Suprapubic skin (tissue), 4 donors: ENCODE measurements around the gene SEC14L2. TPM values are rescaled to one million over a fixed set of nuclear protein-coding genes. Genes with fewer than 3 reads are reported as not detected.

Experiments used
- DNase-seq, 2 donors: peaks; one replicate each; pipeline ENCODE4 v3.0.0-alpha.2; 2019; ENCODE audit warnings: low spot score in 2 of 2
- H3K27ac ChIP-seq: fragments of 200-600 bp; sonication (generic); one replicate; pipeline ENCODE4 v1.5.1; 2019
- H3K27me3 ChIP-seq: fragments of 200-600 bp; sonication (generic); one replicate; pipeline ENCODE4 v1.5.1; 2019
- H3K36me3 ChIP-seq: fragments of 200-600 bp; sonication (generic); one replicate; pipeline ENCODE4 v1.5.1; 2019
- H3K4me1 ChIP-seq: fragments of 200-600 bp; sonication (generic); one replicate; pipeline ENCODE4 v1.5.1; 2019
- H3K4me3 ChIP-seq: fragments of 200-600 bp; sonication (generic); one replicate; pipeline ENCODE4 v1.5.1; 2019; ENCODE audit warnings: mild to moderate bottlenecking
- H3K9me3 ChIP-seq: fragments of 200-600 bp; sonication (generic); one replicate; pipeline ENCODE4 v1.5.1; 2019
- CTCF ChIP-seq, 2 donors: fragments of 200-600 bp in 1 of 2; fragments of 450-650 bp in 1 of 2; sonication (generic) in 1 of 2; IDR thresholded peaks; one replicate each; pipeline ENCODE4 v1.5.1; 2016 to 2019; ENCODE audit warnings: antibody characterized with exemption in 2 of 2, mild to moderate bottlenecking in 1 of 2, moderate library complexity in 1 of 2
- EP300 ChIP-seq: sonication (generic); formaldehyde crosslinking; IDR thresholded peaks from one replicate; pipeline ENCODE4 v1.6.1; 2017; ENCODE audit warnings: antibody characterized with exemption
- POLR2A ChIP-seq, 2 donors: fragments of 450-650 bp; IDR thresholded peaks; one replicate each; pipeline ENCODE4 v1.6.1; 2017; ENCODE audit warnings: antibody characterized with exemption in 2 of 2, mild to moderate bottlenecking in 2 of 2, moderate library complexity in 2 of 2
- POLR2AphosphoS5 ChIP-seq, 3 donors: sonication (generic); formaldehyde crosslinking; IDR thresholded peaks; one replicate each; pipeline ENCODE4 v1.6.1; 2017; ENCODE audit warnings: antibody characterized with exemption in 3 of 3
- WGBS: methylation state at CpG from one replicate; pipeline ENCODE4 v1.1.5; 2018; 5-methylcytosine and 5-hydroxymethylcytosine counted together
- total RNA-seq, 4 donors: library from RNA; depleted of rRNA; stranded (reverse); fragments of >200 nt; gene quantifications; one replicate each; pipeline ENCODE4 v1.1.0, GENCODE V29; 2016

SEC14L2 gene
- total RNA-seq, 4 donors from 2014 or later, result 8.9 to 19.9 (median 13.5) TPM

DNA sequence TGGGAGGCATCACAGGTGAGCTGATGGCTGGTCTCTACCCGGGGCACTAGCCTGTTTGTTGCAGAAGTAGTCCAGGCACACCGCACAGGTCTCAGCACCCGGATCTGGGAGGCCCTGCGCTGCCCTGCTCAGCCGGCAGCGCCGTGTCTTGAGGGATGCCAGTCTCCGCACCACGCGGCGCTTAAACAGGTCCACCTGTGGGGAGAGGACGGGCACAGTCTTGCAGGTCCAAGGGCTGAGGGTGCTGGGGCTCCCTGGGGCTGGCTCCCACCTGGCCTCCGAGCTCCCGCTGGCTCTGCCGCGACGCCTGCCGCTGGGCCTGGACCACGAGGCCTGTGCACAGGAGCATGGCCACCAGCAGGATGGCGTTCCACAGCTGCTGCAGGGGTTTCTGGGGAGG is 16.8 kb upstream of the SEC14L2 start:
- Histone ChIP-seq H3K27ac (no peak overlapping the region), H3K9me3 (no peaks in the 10 kb centered on the region), H3K36me3 (peaks cover 57% of the 10 kb centered on the region), H3K4me3 (no peak overlapping the region), H3K4me1 (no peaks in the 10 kb centered on the region), H3K27me3 (no peaks in the 10 kb centered on the region)
- DNase-seq, result no peak
- TF ChIP-seq CTCF (IDR thresholded peaks at IDR 0.05), result no peak
- no peak for TF ChIP-seq EP300
- no peak for TF ChIP-seq POLR2A (IDR thresholded peaks at IDR 0.05)
- TF ChIP-seq POLR2AphosphoS5 (IDR thresholded peaks at IDR 0.05), result no peak
- no CpG with 5 or more reads among the region's 20 CpGs for WGBS

DNA sequence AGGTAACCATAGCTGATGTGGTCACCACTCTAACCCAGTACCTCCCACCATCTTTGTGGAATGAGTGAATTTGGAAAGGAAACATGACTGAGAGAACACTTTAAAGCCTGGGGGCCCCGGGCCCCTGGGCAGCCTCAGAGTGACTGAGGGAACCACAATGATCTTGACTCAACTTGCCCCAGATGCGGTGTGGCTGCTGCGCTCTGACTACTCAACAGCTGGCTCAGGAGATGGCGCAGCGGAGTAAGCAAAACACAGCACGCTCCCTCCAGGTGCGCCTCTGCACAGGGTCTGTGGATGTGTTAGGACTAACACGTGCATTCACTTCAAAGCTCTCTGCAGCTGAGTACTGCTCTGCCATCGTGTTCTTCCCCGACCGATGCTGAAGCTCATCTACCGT is 15.6 kb upstream of the SEC14L2 start:
- Histone ChIP-seq H3K27ac (no peak overlapping the region), H3K36me3 (peaks cover 57% of the 10 kb centered on the region), H3K9me3 (no peaks in the 10 kb centered on the region), H3K27me3 (no peaks in the 10 kb centered on the region), H3K4me3 (no peak overlapping the region), H3K4me1 (peaks cover 3% of the 10 kb centered on the region)
- no peak for DNase-seq
- WGBS, result 84% methylated on average over 11 of the region's 12 CpGs
- no peak for TF ChIP-seq POLR2AphosphoS5 (IDR thresholded peaks at IDR 0.05)
- TF ChIP-seq POLR2A (IDR thresholded peaks at IDR 0.05), result no peak
- TF ChIP-seq EP300, result no peak
- no peak for TF ChIP-seq CTCF (IDR thresholded peaks at IDR 0.05)

- Histone ChIP-seq H3K4me3 (no peak overlapping the region), H3K4me1 (peaks cover 9% of the 10 kb centered on the region), H3K36me3 (peaks cover 48% of the 10 kb centered on the region), H3K27me3 (no peaks in the 10 kb centered on the region), H3K27ac (no peak overlapping the region), H3K9me3 (no peaks in the 10 kb centered on the region)
- no peak for DNase-seq
- no peak for TF ChIP-seq POLR2AphosphoS5 (IDR thresholded peaks at IDR 0.05)
- no peak for TF ChIP-seq CTCF (IDR thresholded peaks at IDR 0.05)
- no peak for TF ChIP-seq POLR2A (IDR thresholded peaks at IDR 0.05)
- no peak for TF ChIP-seq EP300
- 98% methylated on average over 5 of the region's 5 CpGs for WGBS
Observed at GRCh38 chr22:30382340-30382739, 14.5 kb upstream of the SEC14L2 start.

GRCh38 chr22:30383061-30383460 is 13.8 kb upstream of the SEC14L2 start:
- H3K4me3 ChIP-seq, result no peak overlapping the region
- DNase-seq, result no peak
- H3K4me1 ChIP-seq, result peaks cover 13% of the 10 kb centered on the region
- H3K9me3 ChIP-seq, result no peaks in the 10 kb centered on the region
- no peaks in the 10 kb centered on the region for H3K27me3 ChIP-seq
- no peak overlapping the region for H3K27ac ChIP-seq
- TF ChIP-seq EP300 (no peak), CTCF (IDR thresholded peaks at IDR 0.05) (no peak), POLR2AphosphoS5 (IDR thresholded peaks at IDR 0.05) (no peak), POLR2A (IDR thresholded peaks at IDR 0.05) (no peak)
- 72% methylated on average over 2 of the region's 3 CpGs for whole genome bisulfite sequencing
- peaks cover 41% of the 10 kb centered on the region for H3K36me3 ChIP-seq

GRCh38 chr22:30385942-30386341 is 10.9 kb upstream of the SEC14L2 start:
- Histone ChIP-seq H3K9me3 (no peaks in the 10 kb centered on the region), H3K27me3 (no peaks in the 10 kb centered on the region), H3K27ac (no peak overlapping the region), H3K4me3 (peak overlapping the region; percentile 58), H3K4me1 (peaks cover 13% of the 10 kb centered on the region), H3K36me3 (peaks cover 25% of the 10 kb centered on the region)
- 90% methylated on average over 3 of the region's 10 CpGs for WGBS
- TF ChIP-seq EP300 (no peak), CTCF (IDR thresholded peaks at IDR 0.05) (no peak)
- no peak for DNase-seq
